Epidermal melanocyte (primary cell): ENCODE measurements around the gene ADGRD1.

Experiments
- DNase-seq: peaks from one replicate; pipeline ENCODE4 v3.0.0; 2011; ENCODE audit warnings: low spot score; ENCODE audit not compliant: insufficient read length

The ADGRD1 gene

DNA sequence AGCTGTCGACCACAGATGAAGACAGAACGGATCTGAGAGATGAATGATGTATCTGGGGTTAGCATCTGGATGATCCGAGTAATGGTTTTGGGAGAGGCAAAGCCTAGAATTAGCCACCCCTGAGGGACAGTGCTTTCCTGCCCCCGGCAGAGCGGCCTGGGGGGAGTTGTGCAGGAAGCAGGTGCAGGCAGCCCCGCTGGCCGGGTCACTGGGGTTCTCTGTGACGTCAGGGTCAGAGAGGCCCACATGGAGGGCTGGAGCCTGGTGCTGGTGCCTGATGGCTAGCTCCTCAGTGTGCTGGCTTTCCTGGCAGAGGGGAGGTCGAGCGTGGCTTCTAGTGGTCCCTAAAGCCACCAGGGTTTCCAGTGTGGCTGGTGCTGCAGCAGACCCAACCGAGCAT is 70.3 kb downstream of the ADGRD1 start:
- no peak for DNase-seq

DNA sequence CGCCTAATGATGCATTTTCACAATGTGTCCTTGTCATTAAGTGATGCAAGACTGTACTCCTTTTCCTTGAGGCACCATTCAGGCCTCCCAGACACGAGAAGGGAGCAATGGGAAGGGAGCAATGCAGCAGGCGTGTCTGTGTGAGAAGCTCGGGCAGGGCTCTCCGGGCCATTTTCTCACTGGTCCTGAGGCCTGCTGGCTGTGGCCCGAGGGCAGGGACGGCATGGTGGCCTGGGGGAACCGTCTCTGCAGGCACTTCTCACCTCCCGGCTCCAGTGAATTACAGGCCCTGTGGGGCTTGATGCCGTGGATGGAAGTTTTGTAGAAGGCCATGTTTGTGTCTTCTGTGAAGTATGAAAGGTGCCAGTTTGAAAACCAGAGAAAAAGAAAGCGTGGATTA is 71.0 kb downstream of the ADGRD1 start:
- no peak for DNase-seq

DNA sequence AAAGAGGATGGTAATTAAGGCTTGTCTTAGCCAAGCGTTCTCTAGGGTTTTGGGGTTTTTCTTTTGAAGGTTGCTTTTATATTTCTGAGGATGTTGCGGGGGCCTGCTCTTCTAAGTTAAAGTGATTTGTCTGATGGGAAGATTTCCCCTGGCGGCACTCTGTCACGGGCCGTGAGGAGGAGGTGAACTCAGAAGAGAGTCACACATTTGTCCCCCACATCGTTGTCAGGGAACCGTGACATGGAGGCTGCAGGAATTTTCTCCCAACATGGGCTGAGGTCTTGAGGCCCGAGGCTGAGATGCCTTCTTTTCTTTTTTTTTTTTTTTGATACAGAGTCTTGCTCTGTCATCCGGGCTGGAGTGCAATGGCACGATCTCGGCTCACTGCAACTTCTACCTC is 71.5 kb downstream of the ADGRD1 start:
- no peak for DNase-seq

DNA sequence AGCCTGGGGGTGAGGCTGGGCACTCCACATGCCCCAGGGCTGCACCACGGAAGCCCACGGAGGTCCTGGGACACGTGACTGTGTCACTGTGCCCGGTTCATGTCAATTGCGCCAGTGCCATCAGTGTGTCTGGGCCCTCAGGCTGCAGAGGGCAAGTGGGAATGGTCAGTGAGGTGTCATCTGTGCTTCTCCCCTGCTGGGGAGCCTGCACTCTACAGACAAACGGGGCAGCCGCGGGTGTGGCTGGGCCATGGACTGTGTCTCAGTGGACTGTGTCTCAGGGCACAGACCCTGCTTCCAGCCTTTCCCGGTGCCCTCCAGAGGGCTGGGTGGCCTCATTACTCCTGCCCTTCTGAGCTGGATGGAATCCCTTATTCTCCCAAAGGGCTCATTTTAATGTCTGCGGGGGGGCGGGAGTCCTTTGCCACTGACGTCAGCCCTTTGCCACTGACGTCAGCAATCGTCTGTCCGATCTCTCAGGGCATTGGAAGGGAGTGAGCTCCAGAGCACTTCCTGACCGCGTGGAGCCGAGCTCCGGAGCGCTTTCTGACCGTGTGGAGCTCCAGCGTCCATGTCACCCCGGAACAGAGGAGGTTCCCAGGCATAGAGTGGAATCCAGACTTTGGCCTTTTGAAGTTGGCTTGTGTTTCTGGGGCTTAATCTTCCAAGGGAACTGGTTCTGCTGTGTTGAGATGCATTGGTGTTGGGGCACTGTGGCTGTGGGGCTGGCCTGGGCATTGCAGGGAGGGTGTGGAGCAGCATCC is 72.4 kb downstream of the ADGRD1 start:
- no peak for DNase-seq

DNA sequence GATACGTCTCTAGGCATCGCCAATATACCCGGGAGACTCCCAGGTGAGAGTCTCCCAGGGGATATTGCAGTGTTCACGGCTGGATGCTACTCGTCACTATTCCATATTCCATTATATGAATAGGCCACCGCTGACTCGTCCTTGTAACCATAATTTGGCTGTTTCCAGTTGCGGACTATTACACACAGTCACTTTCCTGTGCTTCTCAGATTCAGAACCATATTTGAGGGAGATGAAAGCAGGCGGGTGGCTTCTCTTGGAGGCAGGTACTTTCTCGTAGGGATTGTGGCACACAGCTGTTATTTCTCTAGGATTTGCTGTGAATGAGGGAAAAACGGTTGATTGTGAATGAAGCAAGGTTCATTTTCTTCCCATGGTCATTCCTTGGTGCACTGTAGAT is 73.0 kb downstream of the ADGRD1 start:
- DNase-seq = no peak

DNA sequence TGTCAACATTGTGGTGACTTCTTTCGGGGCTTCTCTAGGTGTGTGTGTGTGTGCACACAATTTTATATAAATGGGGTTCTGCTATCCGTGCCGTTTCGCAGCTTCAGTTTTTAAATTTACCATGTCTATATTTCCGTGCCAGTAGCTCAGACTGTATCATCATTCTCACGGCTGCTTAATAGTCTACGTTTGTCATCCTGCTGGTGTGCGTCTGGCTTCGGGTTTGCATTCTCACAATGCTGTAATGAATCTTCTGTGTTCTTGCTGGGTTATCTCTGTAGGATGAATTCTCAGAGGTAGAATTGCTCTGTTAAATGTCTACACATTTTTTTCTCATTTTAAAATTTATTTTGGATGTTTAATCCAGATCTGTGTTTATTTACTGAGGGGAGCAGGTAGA is 73.6 kb downstream of the ADGRD1 start:
- DNase-seq = no peak

DNA sequence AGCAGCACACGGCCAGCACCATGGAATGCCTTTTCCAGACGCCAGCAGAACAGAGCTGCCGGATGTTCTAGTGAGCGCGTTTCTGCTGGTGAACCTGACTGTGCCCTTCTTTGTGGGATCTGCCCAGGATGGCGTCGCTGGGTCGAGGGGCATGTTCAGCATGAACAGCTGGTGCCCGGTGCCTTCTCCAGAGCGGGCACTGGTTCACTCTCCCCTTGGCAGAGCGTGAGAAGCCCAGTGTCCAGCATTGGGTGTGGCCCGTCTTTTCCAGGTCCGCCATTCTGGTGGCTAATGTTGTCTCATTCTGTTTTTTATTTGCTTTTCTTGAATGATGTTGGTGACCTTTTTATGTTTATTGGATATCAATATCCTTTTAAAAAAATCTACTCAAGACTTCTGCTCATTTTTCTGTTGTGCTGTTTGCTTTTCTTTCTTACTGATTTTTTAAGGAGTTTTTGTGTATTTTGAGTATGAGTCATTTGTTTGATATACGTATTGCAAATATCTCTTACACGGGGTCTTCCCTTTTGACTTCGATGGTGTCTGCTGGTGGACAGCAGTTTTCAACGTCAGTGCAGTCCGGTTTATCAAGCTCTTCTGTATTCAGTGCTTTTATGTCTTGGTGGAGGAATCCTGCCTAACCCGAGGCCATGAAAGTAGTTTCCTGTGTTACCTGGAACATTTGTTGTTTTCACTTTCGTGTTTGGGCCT is 74.3 kb downstream of the ADGRD1 start:
- no peak for DNase-seq

DNA sequence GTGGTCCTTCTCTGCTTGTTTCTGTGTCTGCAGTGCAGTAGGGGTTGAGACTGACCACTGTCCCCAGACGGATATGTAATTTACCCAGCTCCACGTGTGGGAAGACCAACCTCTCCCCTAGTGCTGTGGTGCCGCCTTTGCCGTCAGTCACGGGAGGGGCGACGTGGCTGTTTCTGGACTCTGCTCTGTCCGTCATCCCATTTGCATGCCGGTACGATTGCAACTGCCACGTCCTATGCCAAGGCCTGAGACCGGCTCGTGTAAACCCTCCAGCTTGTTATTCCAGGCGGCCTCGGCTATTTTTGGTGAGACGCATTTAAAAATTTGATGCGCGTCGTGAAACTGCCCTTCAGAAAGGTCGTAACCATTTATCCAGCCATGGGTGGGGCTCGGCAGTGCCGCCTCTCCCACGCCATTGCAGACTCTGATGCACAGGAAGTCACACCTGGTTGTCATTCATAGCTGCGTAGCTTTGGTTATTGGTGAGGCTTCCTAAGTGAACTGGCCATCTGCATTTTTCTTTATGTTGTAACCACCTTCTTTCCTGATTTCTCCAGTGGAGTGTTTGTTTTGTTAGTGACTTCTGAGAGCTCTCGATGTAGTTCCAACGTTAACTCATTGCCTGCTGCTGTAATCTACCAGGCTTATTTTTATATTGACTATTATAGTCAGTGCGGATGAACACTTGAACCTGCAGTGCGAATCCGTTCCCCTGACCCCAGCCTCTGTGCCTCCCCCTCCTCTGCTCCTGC is 75.1 kb downstream of the ADGRD1 start:
- DNase-seq = no peak

DNA sequence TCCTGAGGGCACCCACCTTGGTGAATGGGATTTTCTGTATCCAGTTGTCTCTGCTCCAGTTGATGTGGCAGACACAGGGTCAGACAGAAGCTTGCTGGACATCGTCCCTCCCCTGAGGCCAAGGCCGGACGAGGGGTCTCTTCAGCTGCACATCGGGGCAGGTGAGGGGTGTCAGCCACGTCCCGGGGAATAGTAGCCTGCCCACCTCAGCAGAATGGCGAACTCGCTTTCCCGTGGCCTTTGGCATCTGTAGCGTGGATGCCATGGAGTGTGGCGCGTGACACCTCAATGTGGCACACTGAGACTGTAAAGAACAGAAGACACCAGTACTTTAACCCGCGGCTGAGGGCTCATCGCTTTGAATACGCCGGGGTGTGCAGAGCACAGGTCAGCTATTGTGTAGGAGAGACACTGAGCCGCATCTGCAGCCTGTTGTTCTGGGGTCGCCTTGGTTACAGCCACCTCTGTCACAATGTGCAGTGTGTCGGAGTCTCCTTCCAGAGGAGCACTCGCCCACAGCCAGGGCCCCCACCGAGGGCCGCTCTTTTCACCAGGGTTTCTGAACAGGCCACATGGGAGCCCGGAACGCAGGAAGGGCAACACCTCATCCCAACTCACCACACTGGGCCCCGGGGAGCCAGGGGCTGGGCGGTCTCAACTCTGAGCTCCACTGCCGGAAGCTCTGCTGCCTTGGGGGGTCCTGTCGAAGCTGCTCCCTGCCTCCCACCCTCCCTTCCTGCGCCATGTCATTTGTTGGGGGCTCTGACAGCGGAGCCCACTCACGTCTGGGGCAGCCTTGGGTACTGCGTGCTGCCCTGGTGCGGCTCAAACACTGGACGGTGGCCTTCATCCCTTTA is 77.0 kb downstream of the ADGRD1 start:
- no peak for DNase-seq

DNA sequence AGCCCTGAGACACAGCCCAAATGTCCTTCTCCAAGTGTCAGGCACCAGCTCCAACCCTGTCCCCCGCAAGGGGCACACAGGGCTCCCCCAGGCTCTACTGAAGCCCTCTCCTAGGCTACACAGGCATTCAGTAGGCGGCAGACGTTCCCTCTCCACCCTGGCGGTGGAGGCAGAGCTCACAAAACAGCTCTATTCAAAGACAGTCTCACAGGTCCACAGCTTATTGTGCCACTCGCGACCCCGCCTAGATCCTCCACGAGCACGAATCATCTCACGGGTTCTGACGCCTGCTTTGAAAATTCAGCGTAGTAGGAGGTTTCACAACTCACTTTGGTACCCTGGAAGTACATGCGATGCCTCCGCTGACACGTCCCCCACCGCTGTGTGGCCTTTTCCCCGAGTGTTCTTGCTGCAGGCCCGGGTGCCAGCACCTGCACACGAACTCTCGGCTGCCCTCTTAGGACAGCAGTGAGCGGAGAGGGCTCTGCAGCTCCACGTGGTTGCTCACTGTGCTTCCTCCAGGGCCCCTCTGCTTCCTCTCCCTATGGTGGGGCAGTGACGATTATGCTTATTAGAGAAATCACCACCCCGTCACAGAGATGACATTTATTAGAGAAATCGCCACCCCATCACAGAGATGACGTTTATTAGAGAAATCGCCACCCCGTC is 78.5 kb downstream of the ADGRD1 start:
- DNase-seq = no peak

DNA sequence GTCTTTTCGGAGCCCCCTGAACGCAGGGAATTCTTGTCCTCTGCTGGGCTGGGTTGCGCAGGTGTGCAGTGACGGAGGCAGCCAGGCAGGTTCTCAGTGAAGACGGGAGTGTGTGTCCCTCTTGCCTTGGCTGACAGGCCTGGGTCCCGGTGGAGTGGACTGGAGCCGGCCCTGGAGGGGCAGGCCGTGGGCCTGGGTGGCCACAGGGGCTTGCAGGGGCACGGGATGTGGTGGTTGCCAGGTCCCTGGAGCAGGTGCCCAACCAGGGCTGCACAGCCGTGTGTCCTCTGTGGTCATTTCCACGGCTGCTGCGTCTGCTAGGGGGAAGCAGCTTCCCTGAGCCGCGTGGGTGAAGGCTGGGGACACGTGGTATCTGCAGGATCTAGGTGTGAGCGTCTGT is 79.8 kb downstream of the ADGRD1 start:
- DNase-seq = no peak

DNA sequence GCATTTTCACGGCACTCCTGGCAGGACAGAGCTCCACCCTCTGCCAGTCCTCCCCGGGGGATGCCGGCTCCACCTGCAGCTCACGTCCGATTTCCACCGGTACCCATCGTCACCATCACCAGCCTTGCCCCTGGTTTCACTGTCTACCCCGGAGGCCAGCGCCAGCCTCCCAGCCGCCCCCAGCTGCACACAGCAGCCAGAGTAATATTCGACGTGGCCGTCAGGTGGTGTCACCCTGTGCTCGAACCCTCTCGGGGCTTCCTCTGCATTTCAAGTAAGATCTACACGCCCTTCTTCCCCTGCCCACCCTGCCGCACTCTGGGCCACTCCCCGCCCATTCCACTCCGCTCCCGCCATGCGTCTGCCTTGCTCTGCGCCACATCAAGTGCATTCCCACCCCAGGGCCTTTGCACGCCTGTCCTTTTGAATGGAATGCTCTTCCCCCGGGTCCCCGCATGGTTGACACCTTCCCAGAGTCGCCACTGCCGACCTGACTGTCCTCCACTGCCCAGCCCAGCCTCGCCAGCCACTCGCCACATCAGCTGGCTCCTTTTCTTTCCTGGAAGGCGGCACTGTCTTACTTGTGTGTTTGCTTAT is 80.3 kb downstream of the ADGRD1 start:
- DNase-seq = no peak

DNA sequence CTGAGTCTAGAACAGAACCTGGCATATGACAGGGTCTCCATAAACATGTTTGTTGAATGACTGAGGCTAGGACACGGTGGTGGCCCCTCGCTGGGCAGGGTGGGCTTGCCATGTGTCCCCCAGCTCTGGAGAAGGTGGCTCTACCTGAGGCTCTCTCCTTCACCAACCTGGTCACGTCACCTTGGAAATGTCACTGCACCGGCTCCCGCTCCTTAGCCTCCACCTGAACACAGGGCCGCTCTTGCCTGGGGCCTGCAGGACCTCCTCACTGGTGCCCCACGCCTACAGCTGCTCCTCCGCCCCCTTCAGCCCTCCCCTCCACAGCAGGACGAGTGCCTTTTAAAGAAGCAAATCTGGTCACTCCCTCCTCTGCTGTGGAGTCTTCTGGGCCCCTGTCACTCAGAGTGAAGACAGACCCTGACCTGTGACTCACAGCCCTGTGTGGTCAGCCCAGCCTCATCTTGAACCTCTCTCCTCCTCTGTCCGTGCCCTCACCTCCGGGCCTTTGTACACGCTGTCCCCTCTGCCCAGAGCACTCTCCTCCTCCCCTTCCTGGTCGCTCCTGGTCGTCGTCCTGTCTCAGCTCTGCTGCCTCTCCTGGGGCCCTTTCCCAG is 81.0 kb downstream of the ADGRD1 start:
- no peak for DNase-seq

DNA sequence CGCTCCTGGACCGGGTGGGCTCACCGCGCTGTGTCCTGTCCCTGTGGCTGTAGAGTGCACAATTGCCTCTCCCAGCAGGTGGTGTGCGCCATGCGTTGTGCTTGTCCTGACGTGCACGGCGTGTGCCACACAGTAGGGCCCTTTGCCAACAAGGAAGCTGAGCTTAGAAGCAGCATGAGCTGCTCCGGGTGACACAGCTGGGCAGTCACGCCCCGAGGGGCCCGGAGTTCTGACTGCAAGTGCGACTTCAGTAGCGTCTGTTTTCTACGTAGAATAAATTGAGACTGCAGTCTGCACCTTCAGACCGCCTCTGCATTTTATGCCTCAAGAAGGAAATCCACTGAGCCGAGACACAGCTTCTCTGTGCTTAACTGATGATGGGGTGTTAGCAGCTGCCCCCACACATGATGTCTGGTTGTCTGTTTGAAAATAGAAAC is 81.6 kb downstream of the ADGRD1 start:
- DNase-seq = peak; percentile 37

DNA sequence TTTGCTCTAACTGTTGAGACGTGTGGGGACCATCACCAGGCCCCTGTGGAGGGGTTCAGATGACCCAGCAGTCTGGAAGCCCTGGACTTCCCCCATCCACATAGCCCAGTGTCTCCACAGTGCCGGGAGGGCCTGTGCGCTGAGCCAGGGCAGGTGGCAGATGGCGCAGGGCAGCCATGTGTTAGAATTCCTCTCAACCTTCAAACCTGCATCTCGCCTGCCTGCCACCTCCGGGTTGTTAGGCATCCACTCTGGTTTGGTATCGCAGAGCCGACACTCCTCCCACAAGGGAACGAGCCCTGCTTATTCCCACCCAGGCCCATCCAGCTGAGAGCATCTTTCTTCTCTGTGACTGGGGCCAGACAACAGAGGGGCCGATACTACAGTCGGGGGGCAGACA is 84.5 kb downstream of the ADGRD1 start:
- DNase-seq = no peak

DNA sequence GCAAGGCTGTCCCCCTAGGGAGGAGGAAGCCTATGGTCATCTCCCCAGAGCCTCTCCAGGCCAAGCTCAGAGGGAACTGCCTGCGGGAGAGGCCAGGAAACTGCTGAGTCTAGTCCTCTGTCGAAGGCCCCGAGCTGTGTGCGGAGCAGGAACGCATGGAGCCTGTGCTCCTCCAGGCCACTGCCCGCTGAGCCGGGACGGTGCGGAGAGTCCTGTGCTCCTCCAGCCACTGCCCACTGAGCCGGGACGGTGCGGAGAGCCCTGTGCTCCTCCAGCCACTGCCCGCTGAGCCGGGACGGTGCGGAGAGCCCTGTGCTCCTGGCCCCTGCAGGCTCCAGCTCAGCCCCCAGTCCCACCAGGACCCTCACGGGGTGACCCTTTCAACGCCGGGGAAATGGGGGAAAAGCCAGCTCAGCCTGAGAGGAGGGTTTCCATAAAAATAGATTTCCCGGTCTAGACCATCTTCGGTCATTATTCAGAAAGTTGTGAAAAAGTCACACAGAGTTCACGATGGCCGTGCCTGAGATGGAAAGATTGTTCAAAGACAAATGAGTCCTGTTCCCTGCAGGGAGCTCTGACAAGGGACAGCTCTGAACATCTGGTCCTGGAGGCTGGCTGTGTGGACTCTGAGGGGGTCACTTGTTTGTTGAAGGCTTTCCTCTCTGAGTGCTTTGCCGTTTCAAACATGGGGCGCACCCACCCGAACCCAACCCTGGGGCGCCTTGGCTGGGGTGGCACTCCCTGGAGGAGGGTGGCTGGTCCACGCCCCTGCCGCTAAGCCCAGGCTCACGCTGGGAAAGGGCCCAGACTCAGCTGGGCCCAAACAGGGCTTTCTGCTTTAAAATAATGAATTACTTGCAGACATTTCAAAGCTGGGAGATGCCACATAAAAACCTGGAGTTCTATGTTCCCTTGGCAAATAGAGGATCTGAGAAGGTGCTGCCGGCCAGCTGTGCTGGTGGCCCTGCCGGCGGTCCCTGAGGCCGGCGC is 85.5 kb downstream of the ADGRD1 start:
- DNase-seq = no peak

DNA sequence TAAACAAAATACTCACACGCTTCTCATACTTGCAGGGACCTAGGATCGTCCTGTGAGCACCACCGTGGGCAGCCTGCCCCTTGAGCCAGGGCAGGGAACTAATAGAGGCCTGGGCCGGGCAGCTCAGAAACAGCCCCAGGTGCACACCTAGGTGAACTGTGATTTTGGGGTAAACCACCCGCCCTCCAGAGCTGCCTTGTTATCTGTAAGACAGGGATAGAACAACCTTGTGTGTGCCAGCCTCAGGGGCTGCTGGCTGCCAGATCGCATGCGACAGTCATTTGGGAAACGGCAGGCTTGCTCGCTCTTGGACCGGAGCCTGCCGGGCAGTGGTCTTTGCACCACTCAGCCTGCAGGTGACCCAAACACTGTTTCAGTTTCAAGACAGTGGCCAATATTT is 86.8 kb downstream of the ADGRD1 start:
- DNase-seq = no peak

DNA sequence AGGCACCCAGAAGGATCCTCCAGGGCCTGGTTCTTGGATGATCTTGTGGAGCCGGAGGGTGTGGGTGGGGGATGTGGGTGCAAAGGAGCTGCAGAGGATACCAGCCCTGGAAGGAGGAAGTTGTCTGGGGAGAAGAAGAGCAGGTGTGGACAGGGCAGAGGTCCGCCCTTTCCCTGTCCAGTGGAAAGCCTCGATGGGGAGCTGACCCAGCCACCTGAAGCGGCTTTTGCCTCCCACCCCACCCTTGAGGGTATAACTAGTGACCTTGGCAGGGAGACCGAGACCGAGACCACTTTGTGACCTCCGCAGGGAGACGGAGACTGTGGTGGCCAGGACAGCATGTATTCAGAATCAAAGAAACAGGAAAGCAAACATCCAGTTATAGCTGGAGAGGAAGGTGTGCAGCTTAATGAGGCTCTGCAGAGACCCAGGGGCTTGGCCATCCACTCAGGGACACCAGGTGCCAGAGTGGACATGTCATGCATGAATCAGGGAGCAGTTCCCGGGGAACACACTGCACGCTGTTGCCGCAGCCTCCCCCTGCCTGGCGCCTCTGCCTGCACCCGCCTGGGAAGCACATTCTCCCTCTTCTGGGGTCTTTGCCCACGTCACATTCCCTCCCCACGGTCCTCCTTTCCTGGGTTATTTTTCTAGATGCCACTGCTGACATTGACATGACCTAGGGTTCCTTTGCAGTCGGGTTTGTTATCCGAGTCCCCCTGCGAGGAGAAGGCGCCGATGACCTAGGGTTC is 87.7 kb downstream of the ADGRD1 start:
- no peak for DNase-seq
